ENCODE data around the gene NOPCHAP1. TPM values are rescaled to one million over a fixed set of nuclear protein-coding genes. Genes with fewer than 3 reads are reported as not detected.

Gene NOPCHAP1
- total and polyA plus RNA-seq, 3 experiments from 2014 or later = 16.6 to 27.8 (median 25.8) TPM

DNA sequence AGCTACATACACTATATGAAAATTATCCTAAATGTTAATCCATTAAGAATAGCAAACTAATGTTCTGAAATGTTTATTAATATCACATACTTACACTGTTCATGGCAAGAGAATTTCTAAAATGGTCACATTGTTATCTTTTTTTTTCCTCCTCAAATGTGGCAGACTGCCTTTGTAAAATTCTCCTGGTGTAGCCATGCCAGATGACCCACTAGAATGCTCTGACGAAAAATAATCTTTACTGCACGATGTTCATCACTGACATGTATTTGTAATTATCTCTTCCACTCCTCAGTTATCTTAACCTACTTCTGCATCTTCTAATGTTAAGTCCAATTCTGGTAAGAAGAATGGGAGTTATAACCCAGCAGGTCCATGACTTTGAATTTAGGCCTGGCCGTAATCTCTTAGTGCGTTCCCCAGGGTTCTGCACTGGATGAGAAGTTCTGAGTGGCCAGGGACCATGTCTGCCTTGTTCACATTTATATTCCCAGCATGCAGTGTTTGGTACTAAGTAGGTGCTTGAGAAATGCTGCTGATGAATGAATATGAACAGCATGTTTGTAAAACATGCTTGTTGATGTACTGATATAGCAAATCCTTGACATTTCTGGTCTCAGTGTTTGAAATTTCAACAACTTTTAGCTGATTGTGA lies 46.7 kb downstream of the NOPCHAP1 start:
- no peaks in the 10 kb centered on the region for H3K9me3 Mint-ChIP-seq
- H3K27ac ChIP-seq (ENCODE audit: low read depth, low read length) = no peak overlapping the region

GRCh38 chr12:105033851-105034250 lies 47.7 kb downstream of the NOPCHAP1 start:
- ChIA-PET POLR2A (no interaction called here), CTCF (no interaction called here)
- Histone ChIP-seq H3K36me3 (ENCODE audit: insufficient read depth, low read length) (no peaks in the 10 kb centered on the region), H3K27ac (ENCODE audit: low read depth, low read length) (no peak overlapping the region), H3K4me1 (ENCODE audit: insufficient read depth, low read length) (peaks cover 23% of the 10 kb centered on the region), H3K9me3 (ENCODE audit: low read length) (no peaks in the 10 kb centered on the region), H3K4me3 (ENCODE audit: low read length) (no peak overlapping the region), H3K27me3 (ENCODE audit: insufficient read depth, low read length, poor library complexity, severe bottlenecking) (no peaks in the 10 kb centered on the region)
- no peaks in the 10 kb centered on the region for H3K36me3 Mint-ChIP-seq
- peaks cover 21 to 36% (median 31%) of the 10 kb centered on the region in 3 donors for H3K4me1 Mint-ChIP-seq
- no peaks in the 10 kb centered on the region for H3K27me3 Mint-ChIP-seq
- no peak overlapping the region for H3K4me3 Mint-ChIP-seq
- H3K27ac Mint-ChIP-seq = peak overlapping the region in 1 of 8 donors; percentile 46
- H3K9me3 Mint-ChIP-seq = no peaks in the 10 kb centered on the region
- DNase-seq = no peak

More for the DNA sequence above, 46.7 kb downstream of the NOPCHAP1 start:
- Mint-ChIP-seq H3K36me3 (peaks cover 0 to under 1% (median 0%) of the 10 kb centered on the region in 3 donors), H3K27ac (no peak overlapping the region), H3K4me3 (no peak overlapping the region), H3K27me3 (no peaks in the 10 kb centered on the region), H3K4me1 (peaks cover 16 to 29% (median 25%) of the 10 kb centered on the region in 3 donors)
- ChIA-PET CTCF (no interaction called here), POLR2A (no interaction called here)
- no peaks in the 10 kb centered on the region for H3K9me3 ChIP-seq (ENCODE audit: low read length)
- no peak overlapping the region for H3K4me3 ChIP-seq (ENCODE audit: low read length)
- no peaks in the 10 kb centered on the region for H3K27me3 ChIP-seq (ENCODE audit: insufficient read depth, low read length, poor library complexity, severe bottlenecking)
- H3K4me1 ChIP-seq (ENCODE audit: insufficient read depth, low read length) = peaks cover 14% of the 10 kb centered on the region
- H3K36me3 ChIP-seq (ENCODE audit: insufficient read depth, low read length) = no peaks in the 10 kb centered on the region
- no peak for DNase-seq

Other genes with a start within 250 kb of the NOPCHAP1 start
- 1 to 10 TPM; 5.9 to 6.8 TPM for gene SLC41A2, start 28.0 kb upstream of the NOPCHAP1 start, total RNA-seq
- not detected for gene SLC41A2, start 28.0 kb upstream of the NOPCHAP1 start, polyA plus RNA-seq
- gene ALDH1L2, start 98.1 kb downstream of the NOPCHAP1 start, total RNA-seq = under 1 TPM; 0.69 to 0.72 TPM
- gene ALDH1L2, start 98.1 kb downstream of the NOPCHAP1 start, polyA plus RNA-seq = not detected
- gene WASHC4, start 121.4 kb downstream of the NOPCHAP1 start, total RNA-seq = 10 to 100 TPM; 34.3 to 37.8 TPM
- 24.6 TPM for gene WASHC4, start 121.4 kb downstream of the NOPCHAP1 start, polyA plus RNA-seq
- gene APPL2, start 249.9 kb downstream of the NOPCHAP1 start, total RNA-seq = 10 to 100 TPM; 14.9 to 18.6 TPM
- gene APPL2, start 249.9 kb downstream of the NOPCHAP1 start, polyA plus RNA-seq = 14.4 TPM